Epithelial cell of prostate (primary cell): Measurements from ENCODE around the gene LSMEM2.

Experiments
- DNase-seq: peaks from one replicate; pipeline ENCODE4 v3.0.0-alpha.2; 2011; ENCODE audit warnings: low read depth, low spot score
- H3K27ac ChIP-seq: fragments of 450-650 bp; 2 replicates; pipeline ENCODE4 v1.5.1; 2017; ENCODE audit warnings: mild to moderate bottlenecking

The LSMEM2 gene

GRCh38 chr3:50318163-50318562, 39.3 kb downstream of the LSMEM2 start:
- DNase-seq: no peak
- H3K27ac ChIP-seq: peak overlapping the region; percentile 97

GRCh38 chr3:50318615-50319014, 39.7 kb downstream of the LSMEM2 start:
- peak overlapping the region; percentile 97 for H3K27ac ChIP-seq
- no peak for DNase-seq

GRCh38 chr3:50319181-50319893, 40.5 kb downstream of the LSMEM2 start:
- H3K27ac ChIP-seq: no peak overlapping the region
- DNase-seq: no peak

GRCh38 chr3:50319894-50320625, 41.2 kb downstream of the LSMEM2 start:
- peak overlapping the region; percentile 76 for H3K27ac ChIP-seq
- no peak for DNase-seq

- peak overlapping the region; percentile 76 for H3K27ac ChIP-seq
- DNase-seq: no peak
These were observed 42.0 kb downstream of the LSMEM2 start for GRCh38 chr3:50320853-50321335.

GRCh38 chr3:50321336-50322114, 42.6 kb downstream of the LSMEM2 start:
- no peak for DNase-seq
- peak overlapping the region; percentile 76 for H3K27ac ChIP-seq

- no peak for DNase-seq
These were observed 43.2 kb downstream of the LSMEM2 start for GRCh38 chr3:50322115-50322385.

GRCh38 chr3:50322386-50323091, 43.7 kb downstream of the LSMEM2 start, which contains the start of gene HYAL2:
TSS of gene HYAL2 (minus strand) at chr3:50322745. CDS start at chr3:50320489, 2,256 bp downstream.
- H3K27ac ChIP-seq: peak within 1 kb of the TSS; percentile 76
- no peak for DNase-seq

More at GRCh38 chr3:50322115-50322385, 43.2 kb downstream of the LSMEM2 start:
- no peak overlapping the region for H3K27ac ChIP-seq

- H3K27ac ChIP-seq: no peak overlapping the region
- DNase-seq: no peak
These were observed 44.3 kb downstream of the LSMEM2 start for GRCh38 chr3:50323092-50323600.

GRCh38 chr3:50323614-50324199, 44.8 kb downstream of the LSMEM2 start:
- no peak for DNase-seq
- no peak overlapping the region for H3K27ac ChIP-seq

GRCh38 chr3:50324351-50325112, 45.6 kb downstream of the LSMEM2 start:
- no peak overlapping the region for H3K27ac ChIP-seq
- no peak for DNase-seq

- no peak for DNase-seq
- no peak overlapping the region for H3K27ac ChIP-seq
These were observed 46.2 kb downstream of the LSMEM2 start for GRCh38 chr3:50325113-50325480.

GRCh38 chr3:50325497-50326181, 46.8 kb downstream of the LSMEM2 start:
- H3K27ac ChIP-seq: no peak overlapping the region
- DNase-seq: no peak

- no peak for DNase-seq
- H3K27ac ChIP-seq: no peak overlapping the region
These were observed 47.3 kb downstream of the LSMEM2 start for GRCh38 chr3:50326182-50326541.

- H3K27ac ChIP-seq: no peak overlapping the region
- DNase-seq: no peak
These were observed 48.2 kb downstream of the LSMEM2 start for GRCh38 chr3:50327129-50327528.

GRCh38 chr3:50327943-50328691, 49.2 kb downstream of the LSMEM2 start, which contains the start of gene TUSC2:
TSS of gene TUSC2 (minus strand) at chr3:50328223. CDS start at chr3:50328099, 124 bp downstream.
- peak; percentile 82 for DNase-seq
- peak within 1 kb of the TSS; percentile 69 for H3K27ac ChIP-seq

GRCh38 chr3:50330330-50330729, 51.4 kb downstream of the LSMEM2 start:
- no peak overlapping the region for H3K27ac ChIP-seq
- no peak for DNase-seq
